HK-2 (cell line): Measurements from ENCODE around the gene ADARB2.
"Not testable (repeated sequence)": the region's sequence is repeated elsewhere in the genome, so short reads cannot be mapped to it uniquely, and the experiment has no call there.

ENCODE experiments used
- DNase-seq: peaks from one replicate; pipeline ENCODE4 v3.0.0-alpha.2; 2018; ENCODE audit not compliant: unreplicated experiment

ADARB2 gene

GRCh38 chr10:1398626-1399410, 338.5 kb downstream of the ADARB2 start:
- DNase-seq = no peak

DNA sequence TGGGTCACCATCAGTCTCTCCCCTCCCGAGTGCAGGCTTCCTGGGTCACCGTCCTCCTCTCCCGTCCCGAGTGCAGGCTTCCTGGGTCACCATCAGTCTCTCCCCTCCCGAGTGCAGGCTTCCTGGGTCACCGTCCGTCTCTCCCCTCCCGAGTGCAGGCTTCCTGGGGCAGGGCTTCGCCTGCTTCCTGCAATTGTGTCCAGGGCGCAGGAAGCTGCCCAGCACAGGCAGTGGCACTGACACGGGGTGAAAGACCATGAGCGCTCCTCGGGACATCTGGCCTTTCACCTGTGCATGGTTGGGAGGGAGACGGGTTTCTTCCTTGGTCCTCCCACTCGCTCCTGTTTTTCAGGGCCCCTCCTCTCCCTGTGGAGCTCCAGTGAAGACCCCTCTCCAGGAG, 339.2 kb downstream of the ADARB2 start:
- not testable (repeated sequence) for DNase-seq

DNA sequence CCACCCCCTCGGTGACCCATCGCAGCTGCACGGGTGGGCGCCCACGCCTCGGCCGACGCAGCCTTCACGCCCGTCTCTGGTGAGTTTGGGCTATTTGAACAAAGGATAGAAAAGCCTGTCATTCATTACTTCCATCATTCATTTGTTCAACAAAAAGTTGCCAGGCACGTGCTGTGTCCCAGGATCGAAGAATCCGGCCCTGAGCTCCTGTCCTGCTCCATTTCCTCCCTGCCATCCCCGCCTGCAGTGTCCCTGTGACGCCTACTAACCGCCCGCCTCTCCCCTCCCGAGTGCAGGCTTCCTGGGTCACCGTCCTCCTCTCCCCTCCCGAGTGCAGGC, 341.1 kb downstream of the ADARB2 start:
- DNase-seq = no peak

DNA sequence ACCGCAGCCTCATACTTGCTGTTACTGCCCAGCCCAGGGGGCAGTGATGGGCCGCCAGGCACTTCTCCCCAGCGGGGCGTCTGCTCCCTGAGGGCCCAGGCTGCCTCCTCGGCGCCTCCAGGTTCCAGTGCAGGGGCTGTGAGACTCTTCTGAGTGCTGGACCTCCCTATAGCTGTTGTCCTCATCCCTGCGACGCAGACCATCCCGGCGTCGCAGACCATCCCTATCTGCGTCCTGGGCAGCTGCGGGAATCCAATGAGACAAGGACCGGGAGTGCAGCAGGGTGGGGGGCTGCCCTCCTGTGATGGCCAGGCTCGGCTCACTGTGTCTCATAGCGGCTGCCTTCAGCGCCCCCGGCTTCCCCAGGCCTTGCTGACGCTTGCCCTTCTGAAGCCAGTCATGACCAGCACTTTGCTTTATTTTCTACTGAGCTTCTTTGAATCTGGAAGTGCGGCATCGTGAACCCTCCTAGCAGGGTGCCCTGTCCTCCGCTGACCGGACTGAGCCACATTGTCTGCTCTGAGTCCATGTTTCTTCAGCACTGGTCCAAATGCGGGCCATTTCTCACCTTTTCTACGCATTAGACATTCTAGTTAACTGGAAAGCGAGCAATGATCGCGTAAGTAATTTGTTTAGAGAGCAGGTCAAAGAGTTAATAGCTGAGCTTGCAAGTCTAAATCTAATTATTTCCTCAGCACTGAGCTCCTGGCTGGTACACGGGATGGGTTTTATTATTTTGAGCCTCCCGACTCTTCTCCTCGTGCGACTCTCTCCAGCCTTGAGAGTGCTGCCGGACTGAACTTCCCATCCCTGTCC, 341.6 kb downstream of the ADARB2 start:
- no peak for DNase-seq

DNA sequence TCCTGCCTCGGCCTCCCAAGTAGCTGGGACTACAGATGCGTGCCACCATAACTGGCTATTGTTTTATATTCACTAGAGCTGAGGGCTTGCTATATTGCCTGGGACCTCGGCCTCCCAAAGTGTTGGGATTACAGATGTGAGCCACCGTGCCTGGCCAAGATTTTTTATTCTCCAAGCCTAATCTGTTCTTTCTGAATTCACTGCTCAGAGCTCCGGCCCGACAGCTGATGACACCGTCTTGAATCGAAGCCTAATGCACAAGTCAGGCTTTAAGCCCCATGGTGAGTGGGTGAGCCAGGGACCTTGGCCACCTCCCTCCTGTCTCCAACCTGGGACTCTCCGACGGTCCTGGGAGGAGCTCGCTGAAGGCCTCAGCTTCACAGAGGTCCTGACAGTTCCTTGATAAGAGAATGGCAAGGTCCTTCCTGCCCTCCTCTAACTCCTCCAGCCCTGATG, 342.3 kb downstream of the ADARB2 start:
- DNase-seq = no peak

- DNase-seq = no peak
Measured at GRCh38 chr10:1394155-1394912, 343.0 kb downstream of the ADARB2 start.

GRCh38 chr10:1393481-1393880, 343.8 kb downstream of the ADARB2 start:
- DNase-seq = no peak

DNA sequence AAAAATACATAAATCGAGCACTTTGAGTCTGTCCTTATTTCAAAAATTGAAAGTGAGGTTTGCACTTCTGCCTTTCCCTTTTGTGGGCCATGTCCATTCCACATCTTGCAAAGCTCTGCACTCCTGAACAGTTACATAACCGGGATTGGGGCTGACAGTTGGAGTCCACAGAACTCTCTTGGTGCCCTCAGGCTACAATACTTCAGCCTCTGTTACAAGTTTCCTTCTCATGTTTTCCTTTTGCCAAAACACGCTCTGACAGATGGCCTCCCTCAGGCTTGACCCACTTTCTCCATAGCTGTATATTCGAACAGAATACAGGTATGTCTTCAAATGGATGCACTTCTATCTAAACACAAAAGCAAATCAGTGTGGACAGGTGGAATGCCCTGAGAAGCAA, 345.2 kb downstream of the ADARB2 start:
- DNase-seq = no peak

DNA sequence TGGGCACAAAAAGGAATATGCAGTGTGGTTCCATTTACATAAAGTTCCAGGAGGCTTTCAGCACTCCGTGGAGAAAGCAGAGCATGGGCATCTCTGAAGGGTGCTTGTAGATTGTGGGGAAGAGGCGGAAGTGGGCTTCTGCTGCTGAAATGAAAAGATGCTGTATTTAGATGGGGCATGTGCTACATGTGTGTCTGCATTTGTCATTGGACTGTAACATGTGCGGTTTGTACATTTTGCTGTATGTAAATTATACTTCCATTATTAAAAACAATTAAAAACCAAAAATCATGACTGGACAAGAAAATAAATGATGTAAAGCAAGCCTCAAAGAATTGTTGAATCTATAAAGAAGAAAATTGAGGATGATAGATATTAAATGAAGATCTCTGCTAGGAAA, 347.1 kb downstream of the ADARB2 start:
- no peak for DNase-seq

- DNase-seq = no peak
Measured at GRCh38 chr10:1384026-1384425, 353.3 kb downstream of the ADARB2 start.

- DNase-seq = no peak
Measured at GRCh38 chr10:1382711-1383110, 354.6 kb downstream of the ADARB2 start.

GRCh38 chr10:1381339-1381738, 356.0 kb downstream of the ADARB2 start:
- no peak for DNase-seq

GRCh38 chr10:1380088-1380671, 357.1 kb downstream of the ADARB2 start:
- no peak for DNase-seq

- DNase-seq = no peak
Measured at GRCh38 chr10:1379601-1380000, 357.7 kb downstream of the ADARB2 start.

GRCh38 chr10:1378473-1378872, 358.9 kb downstream of the ADARB2 start:
- no peak for DNase-seq

DNA sequence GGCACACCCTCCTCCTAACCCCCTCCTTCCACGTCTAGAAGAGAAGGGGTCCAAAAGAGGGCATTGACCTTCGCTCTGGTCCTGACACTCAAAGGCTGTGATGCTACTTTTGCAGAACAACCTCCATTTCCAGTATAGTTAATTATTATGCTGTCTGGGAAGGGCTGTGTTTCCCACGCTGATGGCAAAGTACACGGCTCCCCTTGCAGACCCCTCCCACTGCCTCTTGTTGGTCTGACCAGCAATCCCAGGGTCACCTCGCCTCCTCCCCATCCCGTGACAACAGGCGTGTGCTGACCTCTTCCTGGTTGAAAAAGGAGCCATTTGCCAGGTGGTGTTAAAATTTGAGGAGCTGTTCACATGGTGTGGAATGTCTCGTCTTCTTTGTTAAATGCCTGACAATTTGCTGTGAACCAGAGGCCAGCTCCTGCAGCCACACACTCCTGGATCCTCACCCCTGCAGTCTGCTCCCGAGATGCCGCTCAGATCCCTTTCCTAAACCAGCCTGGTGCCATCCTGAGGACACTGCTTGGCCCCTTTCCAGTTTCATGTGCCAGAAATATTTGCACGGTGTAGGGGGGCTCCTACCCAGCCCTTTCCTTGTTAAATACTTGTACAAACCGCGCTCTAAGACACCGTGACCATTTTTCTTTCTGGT, 359.5 kb downstream of the ADARB2 start:
- DNase-seq = no peak

- DNase-seq = no peak
Measured at GRCh38 chr10:1377231-1377630, 360.1 kb downstream of the ADARB2 start.

DNA sequence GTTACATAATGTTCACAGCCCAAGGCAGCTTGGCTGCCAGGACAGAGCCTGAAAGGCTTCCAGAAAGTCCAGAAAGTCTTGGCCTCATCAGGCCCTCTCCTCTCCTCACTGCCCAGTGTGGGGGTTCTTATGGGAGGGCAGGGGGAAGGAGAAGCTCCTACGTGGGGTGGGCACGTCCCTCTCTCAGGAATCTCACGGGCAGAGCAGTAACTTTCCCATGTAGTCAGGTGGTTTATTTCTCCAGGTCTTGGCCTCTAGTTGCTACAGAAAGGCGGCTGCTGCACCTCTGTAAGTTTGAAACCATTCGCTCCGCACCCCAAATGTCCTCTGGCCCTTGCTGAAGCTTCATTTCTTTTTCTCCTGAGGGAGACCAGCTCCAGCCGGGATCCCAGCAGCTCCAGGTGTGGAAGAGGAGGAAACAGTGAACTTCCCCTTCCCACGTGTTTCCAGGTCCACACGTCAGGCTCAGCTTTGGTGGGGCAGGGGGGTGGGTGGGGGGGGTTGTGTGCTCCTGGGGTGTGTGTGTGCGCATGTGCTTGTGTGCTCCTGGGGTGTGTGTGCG, 360.9 kb downstream of the ADARB2 start:
- no peak for DNase-seq

DNA sequence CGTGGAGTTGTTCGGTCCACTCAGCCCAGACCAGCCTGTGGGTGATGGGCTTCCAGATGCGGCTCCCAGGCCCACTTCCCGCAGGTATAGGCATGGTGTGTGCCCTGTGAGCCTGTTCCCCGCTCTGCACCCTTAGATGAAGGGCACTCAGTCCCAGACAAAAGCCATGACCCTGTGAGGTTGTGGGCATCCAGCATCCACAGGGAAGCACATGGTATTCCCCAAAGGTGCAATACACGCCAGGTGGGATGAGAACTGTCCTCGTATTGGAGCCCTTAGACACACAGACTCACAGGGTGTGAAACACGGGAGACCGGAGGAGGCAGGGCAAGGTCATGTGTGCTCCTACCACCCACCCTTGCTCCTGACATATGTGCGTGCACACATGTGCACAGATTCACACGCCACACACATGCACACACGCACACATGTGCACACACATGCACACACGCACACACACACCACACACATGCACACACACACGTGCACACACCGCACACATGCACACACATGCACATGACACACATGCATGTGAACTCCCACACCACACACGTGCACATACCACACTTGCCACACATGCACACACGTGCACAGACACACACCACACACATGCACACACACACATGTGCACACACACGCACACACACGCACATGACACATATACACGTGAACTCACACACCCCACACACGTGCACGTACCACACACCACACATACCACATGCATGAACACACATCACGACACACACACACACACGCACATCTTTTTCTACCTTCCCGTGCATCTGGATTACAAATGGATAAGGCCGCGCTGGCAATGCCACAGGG, 361.8 kb downstream of the ADARB2 start:
- DNase-seq = no peak
